Activated naive CD8-positive, alpha-beta T cell treated with anti-CD3 and anti-CD28 coated beads for 36 hours (primary cell): ENCODE results near the gene TUBA4B. TPM values are rescaled to one million over a fixed set of nuclear protein-coding genes. Genes with fewer than 3 reads are reported as not detected.
A peak's percentile ranks its signal among the peaks of the same experiment; 100 is the strongest.
"Not testable (repeated sequence)": the region's sequence is repeated elsewhere in the genome, so short reads cannot be mapped to it uniquely, and the experiment has no call there.

Source experiments
- DNase-seq: peaks from one replicate; pipeline ENCODE4 v3.0.0; 2021
- H3K27ac Mint-ChIP-seq: one replicate; pipeline ENCODE4 v1.8.0; 2022; ENCODE audit warnings: mild to moderate bottlenecking, moderate library complexity, mixed read lengths
- H3K27me3 Mint-ChIP-seq: one replicate; pipeline ENCODE4 v1.8.0; 2022; ENCODE audit warnings: mild to moderate bottlenecking, mixed read lengths
- H3K36me3 Mint-ChIP-seq: one replicate; pipeline ENCODE4 v1.8.0; 2021; ENCODE audit warnings: mild to moderate bottlenecking, mixed read lengths
- H3K4me1 Mint-ChIP-seq: one replicate; pipeline ENCODE4 v1.8.0; 2021; ENCODE audit warnings: mixed read lengths
- H3K4me3 Mint-ChIP-seq: one replicate; pipeline ENCODE4 v1.8.0; 2022; ENCODE audit warnings: mild to moderate bottlenecking, moderate library complexity, mixed read lengths
- H3K9me3 Mint-ChIP-seq: one replicate; pipeline ENCODE4 v1.8.0; 2022; ENCODE audit warnings: mixed read lengths
- total RNA-seq, 2 experiments: library from RNA; stranded (reverse); gene quantifications; one replicate each; pipeline ENCODE4 v1.2.3, GENCODE V29; 2021

Gene TUBA4B
- total RNA-seq, 2 experiments from 2014 or later, result not detected

DNA sequence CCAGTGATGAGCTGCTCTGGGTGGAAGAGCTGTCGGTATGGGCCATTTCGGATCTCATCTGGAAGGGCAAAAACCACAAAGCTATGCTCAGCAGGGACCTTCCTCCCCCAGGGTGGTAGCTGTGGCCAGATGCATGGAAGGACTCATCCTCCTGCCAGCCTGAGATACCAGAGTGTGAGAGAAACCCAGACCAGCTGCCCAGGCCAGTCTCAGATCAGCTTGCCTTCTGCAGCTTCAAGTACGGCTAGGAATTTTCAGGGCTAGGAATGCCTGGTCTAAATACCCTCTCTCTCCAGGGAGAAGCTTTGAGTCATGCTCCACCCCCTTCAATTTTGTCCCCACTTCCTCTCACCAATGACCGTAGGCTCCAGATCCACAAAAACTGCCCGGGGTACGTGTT is 1.4 kb upstream of the TUBA4B start:
- Mint-ChIP-seq H3K4me3 (peak overlapping the region; percentile 97), H3K4me1 (peaks cover 66% of the 10 kb centered on the region), H3K27ac (peak overlapping the region; percentile 94), H3K9me3 (no peaks in the 10 kb centered on the region), H3K36me3 (peaks cover 50% of the 10 kb centered on the region), H3K27me3 (no peaks in the 10 kb centered on the region)
- DNase-seq, result no peak

DNA sequence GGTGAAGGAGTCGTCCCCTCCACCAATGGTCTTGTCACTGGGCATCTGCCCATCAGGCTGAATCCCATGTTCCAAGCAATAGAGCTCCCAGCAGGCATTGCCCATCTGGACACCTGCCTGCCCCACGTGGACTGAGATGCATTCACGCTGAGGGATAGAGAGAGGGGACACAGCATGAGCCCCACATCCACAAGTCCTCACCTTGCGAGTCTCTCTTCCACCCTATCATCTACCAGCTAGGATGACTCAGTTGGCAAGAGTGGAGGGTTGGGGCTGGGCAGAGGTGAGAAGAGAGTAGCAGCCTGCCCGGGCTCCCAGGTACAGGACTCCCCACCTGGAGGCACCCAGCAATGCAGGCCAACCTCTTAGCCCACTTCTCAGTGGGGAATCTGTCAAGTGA is 959 bp upstream of the TUBA4B start:
- Mint-ChIP-seq H3K27ac (peak overlapping the region; percentile 94), H3K9me3 (no peaks in the 10 kb centered on the region), H3K27me3 (no peaks in the 10 kb centered on the region), H3K36me3 (peaks cover 46% of the 10 kb centered on the region), H3K4me1 (peaks cover 62% of the 10 kb centered on the region), H3K4me3 (peak overlapping the region; percentile 97)
- DNase-seq, result peak; percentile 33

DNA sequence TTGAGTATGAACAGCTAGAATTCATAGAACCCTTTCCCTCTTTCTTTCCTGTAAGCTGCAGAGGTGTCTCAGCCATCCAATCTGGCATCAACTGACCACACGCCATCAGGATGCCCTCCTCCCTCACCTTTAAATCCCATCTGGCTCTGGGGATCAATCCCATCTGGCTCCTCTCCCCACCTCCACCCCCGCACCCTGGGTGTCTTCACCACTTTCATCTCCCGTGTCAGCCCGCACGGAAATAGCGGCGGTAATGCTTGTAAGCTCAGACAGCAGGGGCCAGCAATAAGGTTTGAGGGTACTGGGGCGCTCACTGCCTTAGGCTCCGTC is 508 bp upstream of the TUBA4B start:
- H3K27me3 Mint-ChIP-seq, result no peaks in the 10 kb centered on the region
- H3K4me3 Mint-ChIP-seq, result peak overlapping the region; percentile 97
- peak overlapping the region; percentile 94 for H3K27ac Mint-ChIP-seq
- H3K36me3 Mint-ChIP-seq, result peaks cover 41% of the 10 kb centered on the region
- no peak for DNase-seq
- peaks cover 57% of the 10 kb centered on the region for H3K4me1 Mint-ChIP-seq
- H3K9me3 Mint-ChIP-seq, result no peaks in the 10 kb centered on the region

DNA sequence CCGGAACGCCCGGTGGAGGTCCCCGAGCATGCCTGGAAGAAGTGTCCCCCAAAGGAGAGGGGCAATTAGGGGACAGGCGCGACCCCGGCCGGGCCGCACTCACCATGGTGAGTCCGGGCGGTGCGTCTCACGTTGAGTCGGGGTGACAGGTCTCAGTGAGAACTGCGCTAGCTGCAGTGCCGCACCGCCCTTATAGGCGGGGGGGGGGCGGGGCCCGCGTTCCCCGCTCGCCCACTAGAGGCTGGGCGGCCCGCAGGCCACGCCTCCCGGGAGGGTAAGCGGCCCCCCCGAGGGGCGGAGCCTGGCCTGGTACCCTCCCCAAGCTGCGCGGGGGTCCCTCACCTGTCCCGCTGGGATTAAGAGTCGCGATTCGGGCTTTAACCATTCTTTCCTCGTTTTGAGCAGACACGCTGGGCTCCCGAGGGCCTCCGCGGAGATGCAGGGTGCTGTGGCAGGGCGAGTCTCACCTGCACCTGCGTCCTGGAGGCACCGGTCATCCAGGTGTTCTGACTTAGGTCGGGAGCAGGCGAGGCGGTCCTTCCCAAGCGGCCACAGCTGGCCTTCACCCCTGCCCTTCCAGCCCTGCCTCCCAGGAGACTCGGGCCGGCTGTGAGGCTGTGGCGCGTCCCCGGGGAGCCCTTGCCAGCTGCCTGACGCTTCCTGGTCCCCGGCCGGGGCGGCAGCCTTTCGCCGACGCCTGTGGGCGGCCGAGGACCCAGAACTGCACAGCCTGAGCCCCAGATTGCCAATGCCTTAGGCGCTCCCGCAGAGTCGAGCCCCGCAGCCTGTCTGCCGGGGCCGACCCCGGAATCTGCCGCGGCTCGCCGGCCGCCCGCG is 928 bp downstream of the TUBA4B start, which contains the start of gene TUBA4A:
Gene TUBA4A (minus strand): TSS at position 166 of the 837 bp plus-strand sequence. CDS start 60 bp downstream, at position 106.
- peak within 1 kb of the TSS; percentile 95 for H3K27ac Mint-ChIP-seq
- H3K4me1 Mint-ChIP-seq, result peaks cover 43% of the 10 kb centered on the region
- H3K9me3 Mint-ChIP-seq, result no peaks in the 10 kb centered on the region
- H3K36me3 Mint-ChIP-seq, result peaks cover 29% of the 10 kb centered on the region
- no peaks in the 10 kb centered on the region for H3K27me3 Mint-ChIP-seq
- H3K4me3 Mint-ChIP-seq, result peak within 1 kb of the TSS; percentile 97
- peak; percentile 90 for DNase-seq

DNA sequence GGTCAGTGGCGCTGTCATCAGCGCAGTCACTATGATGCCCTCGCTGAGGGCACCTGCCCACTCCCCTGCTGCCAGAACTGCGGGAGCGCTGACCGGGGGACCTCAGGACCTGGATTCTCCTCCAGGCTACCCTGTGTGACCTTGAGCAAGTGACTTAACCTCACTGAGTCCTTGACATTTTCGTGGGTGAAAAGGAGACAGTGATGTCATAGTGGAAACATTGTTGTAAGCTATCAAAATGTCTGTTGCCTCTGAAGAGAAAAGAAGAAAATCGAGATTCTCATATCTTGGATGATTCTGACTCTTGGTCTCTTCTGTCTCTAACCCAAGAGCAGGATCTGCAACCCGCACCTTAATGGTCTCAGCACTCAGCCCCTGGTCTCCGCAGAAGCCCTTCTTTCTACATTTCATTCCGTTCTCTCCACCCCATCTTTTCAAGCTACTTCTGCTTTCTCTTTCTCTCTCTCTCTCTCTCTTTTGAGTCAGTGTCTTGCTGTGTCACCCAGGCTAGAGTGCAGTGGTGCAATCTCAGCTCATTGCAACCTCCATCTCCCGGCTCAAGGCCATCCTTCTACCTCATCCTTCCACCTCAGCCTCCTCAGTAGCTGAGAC is 1.7 kb downstream of the TUBA4B start:
- Mint-ChIP-seq H3K4me1 (peaks cover 36% of the 10 kb centered on the region), H3K4me3 (peak overlapping the region; percentile 97), H3K9me3 (no peaks in the 10 kb centered on the region), H3K36me3 (peaks cover 26% of the 10 kb centered on the region), H3K27me3 (no peaks in the 10 kb centered on the region), H3K27ac (peak overlapping the region; percentile 95)
- DNase-seq, result peak; percentile 42

DNA sequence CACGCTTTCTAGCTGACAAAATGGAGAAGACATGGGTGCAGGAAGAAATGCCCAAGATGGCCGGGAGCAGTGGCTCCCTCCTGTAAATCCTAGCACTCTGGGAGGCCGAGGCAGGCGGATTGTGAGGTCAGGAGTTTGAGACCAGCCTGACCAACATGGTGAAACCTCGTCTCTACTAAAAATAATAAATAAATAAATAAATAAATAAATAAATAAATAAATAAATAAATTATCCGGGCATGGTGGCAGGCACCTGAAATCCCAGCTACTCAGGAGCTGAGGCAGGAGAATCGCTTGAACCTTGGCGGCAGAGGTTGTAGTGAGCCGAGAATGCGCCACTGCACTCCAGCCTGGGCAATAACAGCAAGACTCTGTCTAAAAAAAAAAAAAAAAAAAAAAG is 5.9 kb downstream of the TUBA4B start:
- H3K4me1 Mint-ChIP-seq, result peaks cover 14% of the 10 kb centered on the region
- not testable (repeated sequence) for DNase-seq, H3K9me3 Mint-ChIP-seq, H3K36me3 Mint-ChIP-seq, H3K4me3 Mint-ChIP-seq, H3K27me3 Mint-ChIP-seq, H3K27ac Mint-ChIP-seq

DNA sequence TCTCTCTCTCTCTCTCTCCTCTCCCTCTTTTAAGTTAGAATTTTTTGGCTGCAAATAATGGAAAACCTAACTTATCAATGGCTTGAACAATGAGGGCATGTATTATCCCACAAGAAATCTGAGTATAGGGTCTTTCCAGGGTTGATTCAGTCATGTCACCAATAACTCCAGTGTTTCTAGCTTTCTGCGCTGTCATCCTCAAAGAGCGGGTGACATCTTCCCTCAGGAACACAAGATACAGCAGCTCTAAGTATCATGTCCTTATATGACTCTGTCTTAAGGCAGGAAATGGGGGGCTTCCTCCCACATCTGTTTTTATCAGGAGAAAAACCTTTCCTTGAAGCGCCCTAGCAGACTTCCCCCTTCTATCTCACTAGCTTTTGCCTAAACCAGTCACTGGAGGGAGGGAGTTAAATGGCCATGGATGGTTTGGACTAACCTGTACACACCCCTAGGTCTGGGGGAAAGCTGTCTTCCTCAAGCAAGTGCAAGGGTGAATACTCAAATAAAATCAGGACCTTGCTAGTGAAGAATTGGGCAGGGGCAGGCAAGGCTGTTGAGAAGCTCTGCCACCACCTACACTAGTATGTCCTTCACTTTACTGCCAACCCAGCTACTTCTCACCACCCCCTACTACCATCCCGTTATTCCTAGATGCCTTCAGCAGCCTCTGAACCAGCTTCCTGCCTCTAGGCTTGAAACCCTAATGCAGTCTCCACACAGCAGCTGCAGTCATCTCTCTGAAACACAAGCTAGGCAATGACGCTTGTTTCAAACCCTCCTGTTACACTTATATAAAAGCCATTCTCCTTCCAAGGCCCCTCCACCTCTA is 8.2 kb downstream of the TUBA4B start:
- peaks cover 2% of the 10 kb centered on the region for H3K27me3 Mint-ChIP-seq
- no peak overlapping the region for H3K4me3 Mint-ChIP-seq
- no peaks in the 10 kb centered on the region for H3K9me3 Mint-ChIP-seq
- no peak overlapping the region for H3K27ac Mint-ChIP-seq
- no peak for DNase-seq
- H3K4me1 Mint-ChIP-seq, result peaks cover 5% of the 10 kb centered on the region
- H3K36me3 Mint-ChIP-seq, result no peaks in the 10 kb centered on the region

DNA sequence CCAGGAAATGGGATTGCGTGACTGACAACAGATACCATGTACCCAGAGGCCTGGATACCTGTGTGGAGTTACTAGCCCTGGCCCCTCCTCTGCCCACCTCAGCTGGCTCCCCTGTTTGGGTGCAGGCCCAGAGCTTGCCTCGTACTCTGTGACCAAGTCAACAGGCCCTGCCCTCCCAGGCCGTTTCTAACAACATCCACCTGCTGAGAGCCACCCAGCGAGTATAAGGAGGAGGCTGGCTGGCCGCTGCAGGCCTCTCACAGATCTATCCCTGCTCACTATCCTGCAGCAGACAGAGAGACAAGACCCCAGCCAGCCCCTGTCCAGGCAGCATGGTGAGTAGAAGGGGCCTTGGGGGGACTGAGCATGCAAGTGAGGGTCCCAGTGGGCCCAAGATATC is 13.2 kb downstream of the TUBA4B start:
- no peaks in the 10 kb centered on the region for H3K36me3 Mint-ChIP-seq
- no peaks in the 10 kb centered on the region for H3K9me3 Mint-ChIP-seq
- no peak overlapping the region for H3K27ac Mint-ChIP-seq
- no peaks in the 10 kb centered on the region for H3K27me3 Mint-ChIP-seq
- H3K4me3 Mint-ChIP-seq, result no peak overlapping the region
- peaks cover under 1% of the 10 kb centered on the region for H3K4me1 Mint-ChIP-seq
- DNase-seq, result no peak

DNA sequence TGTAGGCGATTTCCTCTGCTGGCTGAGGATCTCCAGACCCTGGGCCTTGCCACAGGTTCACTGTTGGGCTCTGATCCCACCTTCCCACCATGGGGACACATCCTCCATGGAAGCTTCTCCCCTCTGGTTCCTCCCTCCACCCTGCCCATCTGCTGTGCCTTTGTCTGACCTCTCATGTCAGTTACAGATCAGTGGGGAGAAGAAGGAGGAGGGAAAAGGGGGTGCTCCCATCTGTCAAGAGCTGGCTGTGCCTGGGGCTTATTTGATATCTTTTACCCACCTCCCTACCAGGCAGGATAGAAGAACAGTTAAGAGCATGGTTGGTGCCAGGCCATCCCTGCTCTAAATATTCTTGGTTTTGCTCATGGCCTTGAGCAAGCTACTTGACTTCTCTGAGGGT is 13.8 kb downstream of the TUBA4B start:
- Mint-ChIP-seq H3K27me3 (no peaks in the 10 kb centered on the region), H3K4me3 (no peak overlapping the region), H3K36me3 (no peaks in the 10 kb centered on the region), H3K27ac (no peak overlapping the region), H3K9me3 (no peaks in the 10 kb centered on the region), H3K4me1 (no peaks in the 10 kb centered on the region)
- DNase-seq, result no peak

DNA sequence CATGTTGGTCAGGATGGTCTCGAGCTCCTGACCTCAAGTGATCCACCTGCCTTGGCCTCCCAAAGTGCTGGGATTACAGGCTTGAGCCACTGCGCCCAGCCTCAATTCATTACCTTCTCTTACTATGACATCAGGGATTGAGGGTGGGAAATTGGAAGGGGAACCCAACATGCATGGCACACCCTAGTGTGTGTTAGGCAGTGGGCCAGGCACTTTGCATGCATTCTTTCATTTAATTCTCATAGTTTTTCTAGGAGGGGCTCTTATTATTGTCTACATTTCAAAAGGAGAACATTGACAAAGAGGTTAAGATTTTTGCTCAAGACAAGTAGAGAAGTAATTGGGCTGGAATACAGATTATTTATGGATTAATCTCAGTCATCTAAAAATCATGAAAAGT is 15.3 kb downstream of the TUBA4B start:
- no peaks in the 10 kb centered on the region for H3K36me3 Mint-ChIP-seq
- H3K4me1 Mint-ChIP-seq, result peaks cover 2% of the 10 kb centered on the region
- no peaks in the 10 kb centered on the region for H3K27me3 Mint-ChIP-seq
- no peaks in the 10 kb centered on the region for H3K9me3 Mint-ChIP-seq
- no peak for DNase-seq
- no peak overlapping the region for H3K27ac Mint-ChIP-seq
- H3K4me3 Mint-ChIP-seq, result no peak overlapping the region

DNA sequence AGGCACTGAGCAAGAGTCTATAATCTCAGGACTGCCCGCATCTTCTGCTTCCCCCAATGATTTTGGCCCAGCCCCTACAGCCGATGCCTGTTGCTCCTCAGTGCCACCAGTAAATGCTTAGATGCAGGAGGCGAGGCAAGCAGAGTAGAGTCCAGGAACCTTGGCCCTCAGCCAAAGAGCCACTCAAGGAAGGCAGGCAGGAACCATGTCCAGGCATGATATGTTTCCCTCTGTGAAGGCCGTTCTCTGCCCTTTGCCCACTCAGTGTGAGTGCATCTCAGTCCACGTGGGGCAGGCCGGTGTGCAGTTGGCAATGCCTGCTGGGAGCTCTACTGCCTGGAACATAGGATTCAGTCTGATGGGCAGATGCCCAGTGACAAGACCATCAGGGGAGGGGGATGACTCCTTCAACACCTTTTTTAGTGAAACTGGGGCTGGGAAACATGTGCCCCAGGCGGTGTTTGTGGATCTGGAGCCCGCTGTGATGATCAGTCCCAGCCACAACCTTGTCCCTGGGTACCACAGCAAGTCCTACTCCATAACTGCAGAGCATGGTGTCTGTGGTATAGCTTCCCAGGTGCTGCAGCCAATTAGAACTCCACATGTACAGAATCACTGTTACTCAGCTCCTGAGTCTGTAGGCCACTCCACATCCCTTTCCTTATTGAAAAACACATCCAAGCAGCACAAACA is 16.5 kb downstream of the TUBA4B start:
- no peak for DNase-seq
- no peaks in the 10 kb centered on the region for H3K36me3 Mint-ChIP-seq
- no peaks in the 10 kb centered on the region for H3K27me3 Mint-ChIP-seq
- H3K4me1 Mint-ChIP-seq, result peaks cover 2% of the 10 kb centered on the region
- H3K9me3 Mint-ChIP-seq, result no peaks in the 10 kb centered on the region
- H3K4me3 Mint-ChIP-seq, result no peak overlapping the region
- H3K27ac Mint-ChIP-seq, result no peak overlapping the region

DNA sequence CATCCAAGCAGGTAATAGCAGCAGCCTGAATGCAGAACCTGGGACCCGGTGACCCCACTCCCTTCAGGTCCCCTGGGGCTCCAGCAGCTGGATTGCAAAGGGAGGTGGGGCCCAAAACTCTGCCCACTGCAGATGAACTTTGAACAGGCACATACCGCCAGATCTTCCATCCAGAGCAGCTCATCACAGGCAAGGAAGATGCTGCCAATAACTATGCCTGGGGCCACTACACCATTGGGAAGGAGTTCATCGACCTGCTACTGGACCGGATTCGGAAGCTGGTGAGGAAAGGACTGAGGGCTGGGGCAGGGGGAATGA is 17.0 kb downstream of the TUBA4B start:
- Mint-ChIP-seq H3K4me1 (peaks cover 2% of the 10 kb centered on the region), H3K27ac (no peak overlapping the region), H3K27me3 (no peaks in the 10 kb centered on the region), H3K4me3 (no peak overlapping the region), H3K9me3 (no peaks in the 10 kb centered on the region), H3K36me3 (no peaks in the 10 kb centered on the region)
- DNase-seq, result no peak

DNA sequence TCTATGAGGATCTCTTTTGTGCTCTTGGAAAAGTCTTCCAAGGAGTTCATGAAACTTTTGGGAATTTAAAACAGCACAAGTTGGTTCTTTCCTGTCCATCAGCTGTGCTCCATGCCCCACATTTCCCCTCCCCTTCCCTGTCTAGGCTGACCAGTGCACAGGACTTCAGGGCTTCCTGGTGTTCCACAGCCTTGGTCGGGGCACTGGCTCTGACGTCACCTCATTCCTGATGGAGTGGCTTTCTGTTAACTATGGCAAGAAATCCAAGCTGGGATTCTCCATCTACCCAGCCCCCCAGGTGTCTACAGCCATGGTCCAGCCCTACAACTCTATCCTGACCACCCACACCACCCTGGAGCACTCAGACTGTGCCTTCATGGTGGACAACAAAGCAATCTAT is 18.0 kb downstream of the TUBA4B start:
- Mint-ChIP-seq H3K9me3 (no peaks in the 10 kb centered on the region), H3K27ac (no peak overlapping the region), H3K4me3 (no peak overlapping the region), H3K36me3 (no peaks in the 10 kb centered on the region), H3K4me1 (peaks cover 2% of the 10 kb centered on the region), H3K27me3 (no peaks in the 10 kb centered on the region)
- no peak for DNase-seq

DNA sequence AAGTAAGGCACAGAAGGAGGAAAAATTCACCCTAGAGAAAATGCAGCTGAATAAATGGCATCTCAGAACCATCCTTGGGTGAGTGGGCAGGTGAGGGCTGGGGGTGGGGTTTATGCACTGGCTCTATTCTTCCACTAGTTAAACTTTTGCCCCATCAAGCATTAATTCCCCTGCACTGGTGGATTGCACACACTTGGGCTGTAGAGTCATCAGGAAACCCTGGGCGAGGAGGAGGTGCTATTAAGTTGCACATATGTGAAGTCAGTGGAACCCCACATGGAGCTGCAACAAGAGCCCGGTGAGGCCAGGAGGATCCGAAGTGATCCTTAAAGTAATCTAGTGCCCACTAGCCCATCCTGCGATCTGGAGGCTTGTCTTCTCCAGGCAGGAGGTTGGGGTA is 19.3 kb downstream of the TUBA4B start:
- DNase-seq, result no peak
- no peaks in the 10 kb centered on the region for H3K9me3 Mint-ChIP-seq
- no peaks in the 10 kb centered on the region for H3K27me3 Mint-ChIP-seq
- no peak overlapping the region for H3K27ac Mint-ChIP-seq
- no peak overlapping the region for H3K4me3 Mint-ChIP-seq
- peaks cover 3% of the 10 kb centered on the region for H3K4me1 Mint-ChIP-seq
- no peaks in the 10 kb centered on the region for H3K36me3 Mint-ChIP-seq

DNA sequence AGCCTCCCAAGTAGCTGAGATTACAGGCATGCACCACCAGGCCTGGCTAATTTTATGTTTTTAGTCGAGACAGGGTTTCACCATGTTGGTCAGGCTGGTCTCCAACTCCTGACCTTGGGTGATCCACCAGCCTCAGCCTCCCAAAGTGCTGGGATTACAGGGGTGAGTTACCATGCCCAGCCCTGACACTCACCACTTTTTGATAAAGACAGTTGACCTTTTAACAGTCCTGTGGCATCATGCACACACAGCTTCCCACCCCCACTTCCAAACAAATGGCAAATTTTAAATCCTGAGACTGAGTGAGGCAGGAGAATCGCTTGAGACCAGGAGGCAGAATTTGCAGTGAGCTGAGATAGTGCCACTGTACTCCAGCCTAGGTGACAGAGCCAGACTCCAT is 20.0 kb downstream of the TUBA4B start:
- Mint-ChIP-seq H3K9me3 (no peaks in the 10 kb centered on the region), H3K4me3 (no peak overlapping the region), H3K27me3 (no peaks in the 10 kb centered on the region), H3K36me3 (no peaks in the 10 kb centered on the region), H3K27ac (no peak overlapping the region), H3K4me1 (peaks cover 9% of the 10 kb centered on the region)
- no peak for DNase-seq
